ENCODE results near the gene FER.

FER gene

GRCh38 chr5:109242518-109242917 lies 494.8 kb downstream of the FER start:
- Histone ChIP-seq H3K79me2 (ENCODE audit: insufficient read depth, low read length) (no peaks in the 10 kb centered on the region), H3F3A (ENCODE audit: insufficient read depth) (no peaks in the 10 kb centered on the region), H4K20me1 (ENCODE audit: low read depth, low read length) (no peaks in the 10 kb centered on the region), H3K27ac (ENCODE audit: low read depth, low read length) (no peak overlapping the region), H3K4me2 (ENCODE audit: low read depth, low read length, poor library complexity, severe bottlenecking) (no peak overlapping the region), H3K36me3 (ENCODE audit: low read length) (no peaks in the 10 kb centered on the region), H3K9me2 (replicated peaks; ENCODE audit: insufficient read depth, low read length) (no peaks in the 10 kb centered on the region), H3K9ac (ENCODE audit: low read length) (no peak overlapping the region), H3K27me3 (ENCODE audit: low read length) (no peaks in the 10 kb centered on the region), H3K9me3 (ENCODE audit: insufficient read depth, low read length) (peaks cover 15% of the 10 kb centered on the region; the same call in 1 of the 2 replicates), H3K4me3 (ENCODE audit: insufficient read depth, low read length, poor library complexity, severe bottlenecking) (no peak overlapping the region), H2AFZ (ENCODE audit: low read depth, low read length, severe bottlenecking) (no peak overlapping the region)
- TF ChIP-seq CTCF (IDR thresholded peaks at IDR 0.05; ENCODE audit: insufficient read depth, low read length, poor library complexity, severe bottlenecking) (no peak), EZH2phosphoT487 (conservative IDR thresholded peaks at IDR 0.05; ENCODE audit: low read length) (no peak)

GRCh38 chr5:109246395-109246794 lies 498.7 kb downstream of the FER start:
- TF ChIP-seq CTCF (IDR thresholded peaks at IDR 0.05; ENCODE audit: insufficient read depth, low read length, poor library complexity, severe bottlenecking) (no peak), EZH2phosphoT487 (conservative IDR thresholded peaks at IDR 0.05; ENCODE audit: low read length) (no peak)
- Histone ChIP-seq H3K79me2 (ENCODE audit: insufficient read depth, low read length) (no peaks in the 10 kb centered on the region), H3K27me3 (ENCODE audit: low read length) (no peaks in the 10 kb centered on the region), H3K4me2 (ENCODE audit: low read depth, low read length, poor library complexity, severe bottlenecking) (no peak overlapping the region), H3K4me3 (ENCODE audit: insufficient read depth, low read length, poor library complexity, severe bottlenecking) (no peak overlapping the region), H3K9ac (ENCODE audit: low read length) (no peak overlapping the region), H2AFZ (ENCODE audit: low read depth, low read length, severe bottlenecking) (no peak overlapping the region), H3F3A (ENCODE audit: insufficient read depth) (no peaks in the 10 kb centered on the region), H3K9me2 (replicated peaks; ENCODE audit: insufficient read depth, low read length) (no peaks in the 10 kb centered on the region), H3K36me3 (ENCODE audit: low read length) (no peaks in the 10 kb centered on the region), H3K27ac (ENCODE audit: low read depth, low read length) (no peak overlapping the region), H3K9me3 (ENCODE audit: insufficient read depth, low read length) (peaks cover 15% of the 10 kb centered on the region; the same call in 1 of the 2 replicates), H4K20me1 (ENCODE audit: low read depth, low read length) (no peaks in the 10 kb centered on the region)

Measured in SU-DHL-6 (cell line).